SK-N-SH treated with all-trans-retinoic acid at 6 μM for 48 hours (cell line): ENCODE data around the gene PIR.

Experiments
- ARNTL ChIP-seq: fragments of 450-650 bp; formaldehyde crosslinking; IDR thresholded peaks from 2 replicates; pipeline ENCODE4 v1.5.0; 2020; ENCODE audit warnings: low read depth, mild to moderate bottlenecking, moderate library complexity, borderline replicate concordance
- GLIS3 ChIP-seq: fragments of 250-450 bp; sonication (Bioruptor Pico); IDR thresholded peaks from 2 replicates; pipeline ENCODE4 v1.5.0; 2020; ENCODE audit warnings: mild to moderate bottlenecking, moderate library complexity
- PPARA ChIP-seq: fragments of 250-450 bp; sonication (Bioruptor Pico); IDR thresholded peaks from 2 replicates; pipeline ENCODE4 v1.5.0; 2020; ENCODE audit warnings: mild to moderate bottlenecking, borderline replicate concordance
- TOX ChIP-seq: fragments of 250-450 bp; sonication (Bioruptor Pico); IDR thresholded peaks from 2 replicates; pipeline ENCODE4 v1.8.0; 2021; ENCODE audit warnings: mild to moderate bottlenecking, moderate library complexity, borderline replicate concordance
- ZC3H10 ChIP-seq: fragments of 250-450 bp; sonication (Bioruptor Pico); IDR thresholded peaks from 2 replicates; pipeline ENCODE4 v1.5.1; 2021; ENCODE audit warnings: mild to moderate bottlenecking, moderate library complexity
- ZFP3 ChIP-seq: fragments of 250-450 bp; sonication (Bioruptor Pico); IDR thresholded peaks from 2 replicates; pipeline ENCODE4 v1.5.0; 2020; ENCODE audit warnings: mild to moderate bottlenecking, moderate library complexity
- ZNF565 ChIP-seq: fragments of 450-650 bp; formaldehyde crosslinking; conservative IDR thresholded peaks from 2 replicates; pipeline ENCODE4 v1.5.0; 2020; ENCODE audit warnings: low read depth, mild to moderate bottlenecking, moderate library complexity
- ZNF8 ChIP-seq: fragments of 450-650 bp; formaldehyde crosslinking; IDR thresholded peaks from 2 replicates; pipeline ENCODE4 v1.5.0; 2020; ENCODE audit warnings: mild to moderate bottlenecking, moderate library complexity
- TF ChIP-seq, protein P1 (sequence below): fragments of 250-450 bp; sonication (Bioruptor Pico); IDR thresholded peaks from 2 replicates; pipeline ENCODE4 v1.5.0; 2020; ENCODE audit warnings: mild to moderate bottlenecking, moderate library complexity
- TF ChIP-seq, protein P2 (sequence below): fragments of 250-450 bp; sonication (Bioruptor Pico); IDR thresholded peaks from 2 replicates; pipeline ENCODE4 v1.8.0; 2020; ENCODE audit warnings: mild to moderate bottlenecking, moderate library complexity, borderline replicate concordance
- TF ChIP-seq, protein P3 (sequence below): fragments of 250-450 bp; sonication (Bioruptor Pico); IDR thresholded peaks from 2 replicates; pipeline ENCODE4 v1.8.0; 2021; ENCODE audit warnings: low read depth, mild to moderate bottlenecking, moderate library complexity, borderline replicate concordance
- TF ChIP-seq, protein P4 (sequence below): fragments of 250-450 bp; sonication (Bioruptor Pico); IDR thresholded peaks from 2 replicates; pipeline ENCODE4 v1.5.1; 2021; ENCODE audit warnings: mild to moderate bottlenecking, moderate library complexity

DNA sequence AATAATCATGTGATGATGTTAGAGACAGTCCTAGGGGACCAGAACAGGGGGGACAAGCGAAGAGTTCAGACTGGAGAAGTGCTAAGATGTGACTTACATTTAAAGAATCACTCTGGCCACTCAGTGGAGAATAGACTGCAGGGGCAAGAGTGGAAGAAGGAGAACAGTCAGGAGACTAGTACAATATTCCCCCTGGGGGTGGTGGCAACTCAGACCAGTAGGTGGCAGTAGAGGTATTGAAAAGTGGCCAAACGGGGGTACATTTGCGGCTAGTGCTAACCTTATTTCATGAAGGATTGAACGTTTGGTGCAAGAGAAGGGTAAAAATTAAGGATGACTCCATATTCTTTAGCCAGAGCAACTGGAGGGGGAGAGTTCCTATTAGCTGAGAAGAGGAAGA, 4.7 kb upstream of the PIR start:
- TF ChIP-seq ZNF565 (CRISPR knock-in tag) (no peak), ZNF8 (CRISPR knock-in tag) (no peak), ARNTL (no peak), PPARA (CRISPR knock-in tag) (no peak), GLIS3 (CRISPR knock-in tag) (no peak), ZFP3 (no peak), ZC3H10 (CRISPR knock-in tag) (no peak), TOX (no peak)
- TF ChIP-seq, protein P1, sequence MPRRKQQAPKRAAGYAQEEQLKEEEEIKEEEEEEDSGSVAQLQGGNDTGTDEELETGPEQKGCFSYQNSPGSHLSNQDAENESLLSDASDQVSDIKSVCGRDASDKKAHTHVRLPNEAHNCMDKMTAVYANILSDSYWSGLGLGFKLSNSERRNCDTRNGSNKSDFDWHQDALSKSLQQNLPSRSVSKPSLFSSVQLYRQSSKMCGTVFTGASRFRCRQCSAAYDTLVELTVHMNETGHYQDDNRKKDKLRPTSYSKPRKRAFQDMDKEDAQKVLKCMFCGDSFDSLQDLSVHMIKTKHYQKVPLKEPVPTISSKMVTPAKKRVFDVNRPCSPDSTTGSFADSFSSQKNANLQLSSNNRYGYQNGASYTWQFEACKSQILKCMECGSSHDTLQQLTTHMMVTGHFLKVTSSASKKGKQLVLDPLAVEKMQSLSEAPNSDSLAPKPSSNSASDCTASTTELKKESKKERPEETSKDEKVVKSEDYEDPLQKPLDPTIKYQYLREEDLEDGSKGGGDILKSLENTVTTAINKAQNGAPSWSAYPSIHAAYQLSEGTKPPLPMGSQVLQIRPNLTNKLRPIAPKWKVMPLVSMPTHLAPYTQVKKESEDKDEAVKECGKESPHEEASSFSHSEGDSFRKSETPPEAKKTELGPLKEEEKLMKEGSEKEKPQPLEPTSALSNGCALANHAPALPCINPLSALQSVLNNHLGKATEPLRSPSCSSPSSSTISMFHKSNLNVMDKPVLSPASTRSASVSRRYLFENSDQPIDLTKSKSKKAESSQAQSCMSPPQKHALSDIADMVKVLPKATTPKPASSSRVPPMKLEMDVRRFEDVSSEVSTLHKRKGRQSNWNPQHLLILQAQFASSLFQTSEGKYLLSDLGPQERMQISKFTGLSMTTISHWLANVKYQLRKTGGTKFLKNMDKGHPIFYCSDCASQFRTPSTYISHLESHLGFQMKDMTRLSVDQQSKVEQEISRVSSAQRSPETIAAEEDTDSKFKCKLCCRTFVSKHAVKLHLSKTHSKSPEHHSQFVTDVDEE (CRISPR knock-in tag): no peak
- TF ChIP-seq, protein P2, sequence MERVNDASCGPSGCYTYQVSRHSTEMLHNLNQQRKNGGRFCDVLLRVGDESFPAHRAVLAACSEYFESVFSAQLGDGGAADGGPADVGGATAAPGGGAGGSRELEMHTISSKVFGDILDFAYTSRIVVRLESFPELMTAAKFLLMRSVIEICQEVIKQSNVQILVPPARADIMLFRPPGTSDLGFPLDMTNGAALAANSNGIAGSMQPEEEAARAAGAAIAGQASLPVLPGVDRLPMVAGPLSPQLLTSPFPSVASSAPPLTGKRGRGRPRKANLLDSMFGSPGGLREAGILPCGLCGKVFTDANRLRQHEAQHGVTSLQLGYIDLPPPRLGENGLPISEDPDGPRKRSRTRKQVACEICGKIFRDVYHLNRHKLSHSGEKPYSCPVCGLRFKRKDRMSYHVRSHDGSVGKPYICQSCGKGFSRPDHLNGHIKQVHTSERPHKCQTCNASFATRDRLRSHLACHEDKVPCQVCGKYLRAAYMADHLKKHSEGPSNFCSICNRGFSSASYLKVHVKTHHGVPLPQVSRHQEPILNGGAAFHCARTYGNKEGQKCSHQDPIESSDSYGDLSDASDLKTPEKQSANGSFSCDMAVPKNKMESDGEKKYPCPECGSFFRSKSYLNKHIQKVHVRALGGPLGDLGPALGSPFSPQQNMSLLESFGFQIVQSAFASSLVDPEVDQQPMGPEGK (CRISPR knock-in tag): no peak
- TF ChIP-seq, protein P3, sequence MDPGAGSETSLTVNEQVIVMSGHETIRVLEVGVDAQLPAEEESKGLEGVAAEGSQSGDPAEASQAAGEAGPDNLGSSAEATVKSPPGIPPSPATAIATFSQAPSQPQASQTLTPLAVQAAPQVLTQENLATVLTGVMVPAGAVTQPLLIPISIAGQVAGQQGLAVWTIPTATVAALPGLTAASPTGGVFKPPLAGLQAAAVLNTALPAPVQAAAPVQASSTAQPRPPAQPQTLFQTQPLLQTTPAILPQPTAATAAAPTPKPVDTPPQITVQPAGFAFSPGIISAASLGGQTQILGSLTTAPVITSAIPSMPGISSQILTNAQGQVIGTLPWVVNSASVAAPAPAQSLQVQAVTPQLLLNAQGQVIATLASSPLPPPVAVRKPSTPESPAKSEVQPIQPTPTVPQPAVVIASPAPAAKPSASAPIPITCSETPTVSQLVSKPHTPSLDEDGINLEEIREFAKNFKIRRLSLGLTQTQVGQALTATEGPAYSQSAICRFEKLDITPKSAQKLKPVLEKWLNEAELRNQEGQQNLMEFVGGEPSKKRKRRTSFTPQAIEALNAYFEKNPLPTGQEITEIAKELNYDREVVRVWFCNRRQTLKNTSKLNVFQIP (CRISPR knock-in tag): no peak
- TF ChIP-seq, protein P4, sequence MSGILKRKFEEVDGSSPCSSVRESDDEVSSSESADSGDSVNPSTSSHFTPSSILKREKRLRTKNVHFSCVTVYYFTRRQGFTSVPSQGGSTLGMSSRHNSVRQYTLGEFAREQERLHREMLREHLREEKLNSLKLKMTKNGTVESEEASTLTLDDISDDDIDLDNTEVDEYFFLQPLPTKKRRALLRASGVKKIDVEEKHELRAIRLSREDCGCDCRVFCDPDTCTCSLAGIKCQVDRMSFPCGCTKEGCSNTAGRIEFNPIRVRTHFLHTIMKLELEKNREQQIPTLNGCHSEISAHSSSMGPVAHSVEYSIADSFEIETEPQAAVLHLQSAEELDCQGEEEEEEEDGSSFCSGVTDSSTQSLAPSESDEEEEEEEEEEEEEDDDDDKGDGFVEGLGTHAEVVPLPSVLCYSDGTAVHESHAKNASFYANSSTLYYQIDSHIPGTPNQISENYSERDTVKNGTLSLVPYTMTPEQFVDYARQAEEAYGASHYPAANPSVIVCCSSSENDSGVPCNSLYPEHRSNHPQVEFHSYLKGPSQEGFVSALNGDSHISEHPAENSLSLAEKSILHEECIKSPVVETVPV: no peak
